ENCODE results near the gene TADA2A. TPM values are rescaled to one million over a fixed set of nuclear protein-coding genes. Genes with fewer than 3 reads are reported as not detected.

The TADA2A gene
- total RNA-seq, 1 experiment from 2014 or later, result 11.4 TPM

- CTCF ChIA-PET, result no interaction called here
- H3K36me3 ChIP-seq (ENCODE audit: control insufficient read depth, insufficient read depth, low read length), result no peaks in the 10 kb centered on the region
- DNase-seq (ENCODE audit: low read depth, low spot score) (no peak), ATAC-seq (no peak)
- in situ Hi-C loops (cut with HindIII; ENCODE audit: low pct_unique_long_range_greater_than_20kb, low sequenced_read_pairs) (no loop called here), intact Hi-C loops (cut with micrococcal nuclease; ENCODE audit: unreplicated experiment) (no loop called here)
- no peaks in the 10 kb centered on the region for H3K4me1 ChIP-seq (ENCODE audit: control insufficient read depth, insufficient read depth, low read length)
- TF ChIP-seq SIN3A (IDR thresholded peaks at IDR 0.05; ENCODE audit: borderline replicate concordance, insufficient read depth, low read depth, low read length) (no peak), TCF7L2 (IDR thresholded peaks at IDR 0.05; ENCODE audit: low read depth, low read length) (no peak), REST (IDR thresholded peaks at IDR 0.05; ENCODE audit: insufficient read depth in 1 of 2, low read depth in 2 of 2, low read length in 1 of 2) (no peak), CTCF (IDR thresholded peaks at IDR 0.05) (no peak), POLR2AphosphoS5 (IDR thresholded peaks at IDR 0.05; ENCODE audit: low read depth, low read length) (no peak)
- no peaks in the 10 kb centered on the region for H3K27me3 ChIP-seq (ENCODE audit: control insufficient read depth, insufficient read depth, low read length)
- H3K4me3 ChIP-seq (ENCODE audit: low read depth in 2 of 2, low read length in 2 of 2), result no peak overlapping the region
- POLR2A ChIA-PET, result no interaction called here
- H3K9me3 ChIP-seq (ENCODE audit: control insufficient read depth, insufficient read depth, low read depth, low read length), result no peaks in the 10 kb centered on the region
- BruUV-seq (replicated peaks), result no TSS peak
- no peak overlapping the region for H3K27ac ChIP-seq (ENCODE audit: low read length)
Observed at GRCh38 chr17:37368577-37368976, 38.1 kb upstream of the TADA2A start.

- Histone ChIP-seq H3K27me3 (ENCODE audit: control insufficient read depth, insufficient read depth, low read length) (no peaks in the 10 kb centered on the region), H3K36me3 (ENCODE audit: control insufficient read depth, insufficient read depth, low read length) (no peaks in the 10 kb centered on the region), H3K9me3 (ENCODE audit: control insufficient read depth, insufficient read depth, low read depth, low read length) (no peaks in the 10 kb centered on the region), H3K4me1 (ENCODE audit: control insufficient read depth, insufficient read depth, low read length) (no peaks in the 10 kb centered on the region), H3K4me3 (ENCODE audit: low read depth in 2 of 2, low read length in 2 of 2) (no peak overlapping the region), H3K27ac (ENCODE audit: low read length) (no peak overlapping the region)
- ChIA-PET CTCF (interaction anchor here (0.5 to 1.0 kb wide), 9 partner anchors 9 to 200 kb away, joined by 3 to 7 read pairs (median 4); no protein-coding TSS in a partner anchor), POLR2A (interaction anchor here (0.5 kb wide), 1 partner anchor 32 kb away, joined by 17 read pairs; no protein-coding TSS in a partner anchor)
- TF ChIP-seq CTCF (IDR thresholded peaks at IDR 0.05), result peak; percentile 89
- TF ChIP-seq REST (IDR thresholded peaks at IDR 0.05; ENCODE audit: insufficient read depth in 1 of 2, low read depth in 2 of 2, low read length in 1 of 2), result no peak
- BruUV-seq (replicated peaks), result no TSS peak
- intact Hi-C loops (cut with micrococcal nuclease; ENCODE audit: unreplicated experiment), result loop anchor here (1.0 kb wide), 1 partner anchor 24 kb away; no protein-coding TSS in a partner anchor
- in situ Hi-C loops (cut with HindIII; ENCODE audit: low pct_unique_long_range_greater_than_20kb, low sequenced_read_pairs), result no loop called here
- DNase-seq (ENCODE audit: low read depth, low spot score), result peak; percentile 82
- ATAC-seq, result peak; percentile 94
Observed at GRCh38 chr17:37373530-37374159, 33.0 kb upstream of the TADA2A start.
